SU-DHL-6 (cell line): ENCODE measurements around the gene DPP10.

Source experiments
- H2AFZ ChIP-seq: fragments of 200-600 bp; sonication (generic); 2 replicates; pipeline ENCODE4 v1.6.1; 2014; ENCODE audit warnings: low read depth, mild to moderate bottlenecking, moderate library complexity, mixed read lengths, antibody characterized with exemption, low read length; ENCODE audit not compliant: severe bottlenecking
- H3F3A ChIP-seq: fragments of 200-600 bp; shearing (Covaris generic); 2 replicates; pipeline ENCODE4 v1.6.0; 2016; ENCODE audit warnings: antibody characterized with exemption, mild to moderate bottlenecking; ENCODE audit not compliant: insufficient read depth
- H3K27ac ChIP-seq: fragments of 200-600 bp; sonication (generic); 2 replicates; pipeline ENCODE4 v1.5.1; 2016; ENCODE audit warnings: low read depth, mild to moderate bottlenecking, low read length, moderate library complexity, mixed read lengths
- H3K27me3 ChIP-seq: fragments of 200-600 bp; sonication (generic), shearing (Covaris generic); 2 replicates; pipeline ENCODE4 v1.6.0; 2014; ENCODE audit warnings: mild to moderate bottlenecking, low read length
- H3K36me3 ChIP-seq: fragments of 200-600 bp; sonication (generic); 2 replicates; pipeline ENCODE4 v1.6.1; 2014; ENCODE audit warnings: mild to moderate bottlenecking, low read length, mixed read lengths
- H3K4me2 ChIP-seq: fragments of 300-600, 200-600 bp; shearing (Covaris generic), sonication (generic); 2 replicates; pipeline ENCODE4 v1.6.0; 2014; ENCODE audit warnings: low read length, low read depth, mild to moderate bottlenecking; ENCODE audit not compliant: poor library complexity, severe bottlenecking
- H3K4me3 ChIP-seq: fragments of 200-600 bp; sonication (generic); 2 replicates; pipeline ENCODE4 v1.5.1; 2014; ENCODE audit warnings: antibody characterized with exemption, low read length, mild to moderate bottlenecking, mixed read lengths; ENCODE audit not compliant: insufficient read depth, poor library complexity, severe bottlenecking
- H3K79me2 ChIP-seq: fragments of 200-600 bp; sonication (generic); 2 replicates; pipeline ENCODE4 v1.6.1; 2014; ENCODE audit warnings: mild to moderate bottlenecking, low read length, moderate library complexity; ENCODE audit not compliant: insufficient read depth
- H3K9ac ChIP-seq: fragments of 200-600 bp; sonication (generic); 2 replicates; pipeline ENCODE4 v1.7.0; 2014; ENCODE audit warnings: mild to moderate bottlenecking, low read length
- H3K9me2 ChIP-seq: fragments of 200-600 bp; sonication (generic); replicated peaks from 2 replicates; pipeline ENCODE4 v1.6.1; 2014; ENCODE audit warnings: low read length; ENCODE audit not compliant: insufficient read depth
- H3K9me3 ChIP-seq: fragments of 200-600 bp; sonication (generic); 2 replicates; pipeline ENCODE4 v1.6.1; 2014; ENCODE audit warnings: low read length, mixed read lengths; ENCODE audit not compliant: insufficient read depth
- H4K20me1 ChIP-seq: fragments of 200-600 bp; sonication (generic); 2 replicates; pipeline ENCODE4 v1.6.1; 2014; ENCODE audit warnings: low read depth, mild to moderate bottlenecking, antibody characterized with exemption, low read length, moderate library complexity, mixed read lengths
- CTCF ChIP-seq: fragments of 200-600 bp; sonication (generic); IDR thresholded peaks from one replicate; pipeline ENCODE4 v1.5.1; 2017; ENCODE audit warnings: antibody characterized with exemption, mild to moderate bottlenecking, low read length, moderate library complexity; ENCODE audit not compliant: insufficient read depth, poor library complexity, severe bottlenecking
- EZH2phosphoT487 ChIP-seq: fragments of 200-600 bp; sonication (generic), shearing (Covaris generic); conservative IDR thresholded peaks from 2 replicates; pipeline ENCODE4 v1.6.1; 2018; ENCODE audit warnings: mild to moderate bottlenecking, antibody characterized with exemption, low read length, moderate library complexity, mixed read lengths

DPP10 gene

DNA sequence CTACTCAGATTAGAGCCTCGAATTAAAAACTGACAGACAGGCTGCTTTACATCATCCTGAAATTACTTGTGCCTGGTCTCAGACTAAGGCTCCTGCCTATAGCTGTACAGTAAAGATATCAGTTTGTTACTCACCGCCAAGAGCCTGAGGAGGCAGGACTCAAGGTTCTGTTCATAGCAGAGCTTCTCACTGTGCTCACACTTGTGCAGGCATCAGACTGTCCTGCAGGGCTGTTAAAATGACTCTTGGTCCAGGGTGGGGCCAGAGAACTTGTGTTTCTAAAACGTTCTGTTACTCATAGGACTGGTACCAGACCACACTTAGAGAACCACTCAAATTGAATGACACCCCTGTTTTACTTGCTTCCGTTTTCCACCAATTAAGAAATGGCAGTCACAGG lies 310.0 kb downstream of the DPP10 start:
- Histone ChIP-seq H3K4me3 (no peak overlapping the region), H3K36me3 (no peaks in the 10 kb centered on the region), H3K27me3 (no peaks in the 10 kb centered on the region), H3K79me2 (no peaks in the 10 kb centered on the region), H2AFZ (no peak overlapping the region), H3F3A (no peaks in the 10 kb centered on the region), H4K20me1 (no peaks in the 10 kb centered on the region), H3K9ac (no peak overlapping the region), H3K4me2 (no peak overlapping the region), H3K9me3 (no peaks in the 10 kb centered on the region), H3K9me2 (no peaks in the 10 kb centered on the region), H3K27ac (no peak overlapping the region)
- no peak for TF ChIP-seq CTCF
- TF ChIP-seq EZH2phosphoT487: no peak

DNA sequence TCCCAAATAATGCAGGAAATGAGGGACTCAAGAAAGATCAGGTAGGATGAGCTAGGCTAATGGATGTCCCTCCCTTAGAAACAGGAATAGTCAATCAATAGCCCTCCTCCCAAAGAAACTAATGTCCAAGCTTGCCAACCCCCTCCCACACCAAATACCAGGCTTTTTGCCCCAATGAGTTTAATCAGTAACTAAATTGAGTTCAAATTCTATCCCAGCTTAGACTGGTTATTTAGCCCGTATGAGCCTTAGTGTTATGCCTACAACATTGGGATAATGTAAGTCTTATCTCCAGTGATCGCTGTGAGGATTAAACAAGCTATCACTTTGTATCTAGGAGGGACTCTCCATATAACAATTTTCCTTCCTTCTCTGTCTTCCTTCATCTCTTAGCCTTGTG lies 310.7 kb downstream of the DPP10 start:
- no peak overlapping the region for H3K4me2 ChIP-seq
- H4K20me1 ChIP-seq: no peaks in the 10 kb centered on the region
- no peak overlapping the region for H3K4me3 ChIP-seq
- H3F3A ChIP-seq: no peaks in the 10 kb centered on the region
- TF ChIP-seq EZH2phosphoT487 (no peak), CTCF (no peak)
- H3K27me3 ChIP-seq: no peaks in the 10 kb centered on the region
- H3K36me3 ChIP-seq: no peaks in the 10 kb centered on the region
- H3K79me2 ChIP-seq: no peaks in the 10 kb centered on the region
- H3K27ac ChIP-seq: no peak overlapping the region
- no peaks in the 10 kb centered on the region for H3K9me2 ChIP-seq
- H3K9me3 ChIP-seq: no peaks in the 10 kb centered on the region
- no peak overlapping the region for H2AFZ ChIP-seq
- H3K9ac ChIP-seq: no peak overlapping the region

DNA sequence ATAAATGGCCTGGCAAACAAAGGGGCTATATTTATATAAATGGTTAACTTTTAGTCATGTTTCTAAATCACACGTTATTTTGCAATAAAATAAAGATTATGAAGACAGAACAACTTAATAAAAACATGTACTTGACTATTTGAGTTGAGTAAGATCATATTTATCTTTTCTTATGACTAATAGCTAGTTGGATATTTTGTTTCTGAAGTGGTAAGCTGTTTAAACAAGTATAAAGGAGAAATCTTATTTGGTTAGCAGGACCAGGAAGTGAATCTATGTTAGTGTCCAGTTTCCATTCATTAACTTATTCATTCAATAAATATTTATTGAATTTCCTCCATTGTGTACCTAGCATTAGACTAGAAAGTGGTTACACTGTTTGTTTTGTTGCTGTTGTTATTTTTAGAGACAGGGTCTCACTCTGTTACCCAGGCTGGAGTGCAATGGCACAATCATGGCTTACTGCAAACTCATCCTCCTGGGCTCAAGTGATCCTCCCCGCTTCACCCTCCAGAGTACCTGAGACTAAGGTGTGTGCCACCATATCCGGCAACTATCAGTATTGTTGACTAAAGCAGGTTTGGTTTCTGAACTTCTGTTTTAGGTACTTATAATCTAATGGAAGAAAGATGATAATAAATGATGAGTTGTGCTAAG lies 312.6 kb downstream of the DPP10 start:
- Histone ChIP-seq H3K9ac (no peak overlapping the region), H3K9me2 (no peaks in the 10 kb centered on the region), H2AFZ (no peak overlapping the region), H3F3A (no peaks in the 10 kb centered on the region), H3K9me3 (no peaks in the 10 kb centered on the region), H3K4me3 (no peak overlapping the region), H3K36me3 (no peaks in the 10 kb centered on the region), H3K4me2 (no peak overlapping the region), H3K79me2 (no peaks in the 10 kb centered on the region), H4K20me1 (no peaks in the 10 kb centered on the region), H3K27ac (no peak overlapping the region), H3K27me3 (no peaks in the 10 kb centered on the region)
- TF ChIP-seq EZH2phosphoT487 (no peak), CTCF (no peak)
